CD4-positive, alpha-beta T cell (primary cell): ENCODE results near the gene ZMAT5. TPM values are rescaled to one million over a fixed set of nuclear protein-coding genes. Genes with fewer than 3 reads are reported as not detected.

ENCODE experiments used
- ATAC-seq: fragments of 200-7000 bp; cut with Tn5 transposase; one replicate; pipeline ENCODE4 v1.10.0; 2022; ENCODE audit warnings: mild to moderate bottlenecking; ENCODE audit not compliant: poor library complexity
- CTCF ChIA-PET: fragments of 350-600 bp; sonication (Branson Sonifier 250); formaldehyde crosslinking; loops from one replicate; lab custom pipeline; 2021; ENCODE audit warnings: antibody characterized with exemption, inconsistent platforms; lab: Charles Lee
- POLR2A ChIA-PET: fragments of 350-600 bp; sonication (Branson Sonifier 250); formaldehyde crosslinking; loops from one replicate; lab custom pipeline; 2021; ENCODE audit warnings: antibody characterized with exemption, inconsistent platforms; lab: Charles Lee
- DNase-seq, 14 experiments: peaks; one replicate each; pipeline ENCODE4 v3.0.0-alpha.2; 2013 to 2020; ENCODE audit warnings: mixed read lengths in 2 of 14
- H3K27ac ChIP-seq, 2 donors: one replicate each; pipeline versions ENCODE4 v1.5.1 to v1.7.0; 2013; ENCODE audit warnings: low read length in 2 of 2, low read depth in 1 of 2, mild to moderate bottlenecking in 1 of 2
- H3K27me3 ChIP-seq, 2 experiments: 1 replicate in 1 of 2; 2 replicates in 1 of 2; pipeline versions ENCODE4 v1.6.1 to v1.7.0; 2013; ENCODE audit warnings: low read length in 2 of 2, control low read depth in 1 of 2, mild to moderate bottlenecking in 1 of 2, moderate library complexity in 1 of 2; ENCODE audit not compliant: insufficient read depth in 2 of 2, control insufficient read depth in 1 of 2
- H3K36me3 ChIP-seq: one replicate; pipeline ENCODE4 v1.6.1; 2013; ENCODE audit warnings: low read length, control low read depth; ENCODE audit not compliant: insufficient read depth
- H3K4me1 ChIP-seq: one replicate; pipeline ENCODE4 v1.6.1; 2013; ENCODE audit warnings: low read length, control low read depth; ENCODE audit not compliant: insufficient read depth
- H3K4me3 ChIP-seq: one replicate; pipeline ENCODE4 v1.5.1; 2013; ENCODE audit warnings: mild to moderate bottlenecking, low read length, moderate library complexity
- H3K9me3 ChIP-seq, 2 experiments: 1 replicate in 1 of 2; 2 replicates in 1 of 2; pipeline versions ENCODE4 v1.6.1 to v1.7.0; 2013; ENCODE audit warnings: low read length in 2 of 2, mild to moderate bottlenecking in 2 of 2, control low read depth in 1 of 2, moderate library complexity in 1 of 2; ENCODE audit not compliant: control insufficient read depth in 1 of 2, insufficient read depth in 1 of 2
- H3K27ac Mint-ChIP-seq: one replicate; pipeline ENCODE4 v1.8.0; 2020; ENCODE audit warnings: mixed read lengths
- H3K27me3 Mint-ChIP-seq: one replicate; pipeline ENCODE4 v1.8.0; 2021; ENCODE audit warnings: mixed read lengths
- H3K36me3 Mint-ChIP-seq: one replicate; pipeline ENCODE4 v1.8.0; 2021; ENCODE audit warnings: low read depth, mixed read lengths
- H3K4me1 Mint-ChIP-seq: one replicate; pipeline ENCODE4 v1.8.0; 2021; ENCODE audit warnings: low read depth, mixed read lengths
- H3K4me3 Mint-ChIP-seq: one replicate; pipeline ENCODE4 v1.8.0; 2020; ENCODE audit warnings: mild to moderate bottlenecking, mixed read lengths
- H3K9me3 Mint-ChIP-seq: one replicate; pipeline ENCODE4 v1.8.0; 2020; ENCODE audit warnings: mixed read lengths
- intact Hi-C, 2 experiments: fragments of 100-400 bp; cut with DNase I in 1 of 2; cut with micrococcal nuclease in 1 of 2; formaldehyde crosslinking; loops; one replicate each; pipeline versions ENCODE4 v1.15.1 to v1.9.0; 2023 to 2025; cut with DNase I, micrococcal nuclease
- total RNA-seq, 174 experiments: library from RNA in 2 of 174; stranded (reverse) in 2 of 174; gene quantifications; one replicate each; pipeline ENCODE4 v1.2.3 and lab custom pipeline; 2021 to 2026
- TF ChIP-seq, protein P1 (sequence below): fragments of 200-600 bp; IDR thresholded peaks from one replicate; pipeline ENCODE4 v1.8.0; 2022; ENCODE audit warnings: antibody characterized with exemption, mild to moderate bottlenecking

The ZMAT5 gene
- total RNA-seq, 2 experiments from 2014 or later: 5.6 to 6.6 TPM

DNA sequence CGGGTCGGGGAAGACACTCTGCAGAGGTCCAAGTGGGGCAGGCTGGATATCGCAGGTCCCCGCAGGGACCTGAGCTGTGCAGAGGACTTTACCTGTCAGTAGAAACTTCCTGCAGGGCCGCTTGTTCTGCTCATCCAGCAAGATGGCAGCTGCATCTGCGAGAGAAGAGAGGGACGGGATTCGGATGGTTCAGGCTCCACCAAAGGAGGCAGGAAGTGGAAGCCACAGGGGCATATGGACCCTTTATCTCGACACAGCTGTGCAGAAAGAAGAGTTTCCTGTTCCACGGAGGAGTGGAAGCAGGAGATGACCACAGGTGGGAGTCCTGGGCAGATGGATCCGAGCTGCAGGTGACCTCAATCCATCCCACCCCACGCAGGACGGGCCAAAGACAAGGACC, 24.5 kb downstream of the ZMAT5 start:
- Mint-ChIP-seq H3K27ac (no peak overlapping the region), H3K36me3 (peaks cover 64% of the 10 kb centered on the region), H3K9me3 (no peaks in the 10 kb centered on the region), H3K4me3 (no peak overlapping the region), H3K4me1 (no peaks in the 10 kb centered on the region), H3K27me3 (no peaks in the 10 kb centered on the region)
- intact Hi-C loops: no loop called here
- no peaks in the 10 kb centered on the region for H3K4me1 ChIP-seq
- DNase-seq: no peak
- H3K27me3 ChIP-seq: no peaks in the 10 kb centered on the region
- TF ChIP-seq, protein P1, sequence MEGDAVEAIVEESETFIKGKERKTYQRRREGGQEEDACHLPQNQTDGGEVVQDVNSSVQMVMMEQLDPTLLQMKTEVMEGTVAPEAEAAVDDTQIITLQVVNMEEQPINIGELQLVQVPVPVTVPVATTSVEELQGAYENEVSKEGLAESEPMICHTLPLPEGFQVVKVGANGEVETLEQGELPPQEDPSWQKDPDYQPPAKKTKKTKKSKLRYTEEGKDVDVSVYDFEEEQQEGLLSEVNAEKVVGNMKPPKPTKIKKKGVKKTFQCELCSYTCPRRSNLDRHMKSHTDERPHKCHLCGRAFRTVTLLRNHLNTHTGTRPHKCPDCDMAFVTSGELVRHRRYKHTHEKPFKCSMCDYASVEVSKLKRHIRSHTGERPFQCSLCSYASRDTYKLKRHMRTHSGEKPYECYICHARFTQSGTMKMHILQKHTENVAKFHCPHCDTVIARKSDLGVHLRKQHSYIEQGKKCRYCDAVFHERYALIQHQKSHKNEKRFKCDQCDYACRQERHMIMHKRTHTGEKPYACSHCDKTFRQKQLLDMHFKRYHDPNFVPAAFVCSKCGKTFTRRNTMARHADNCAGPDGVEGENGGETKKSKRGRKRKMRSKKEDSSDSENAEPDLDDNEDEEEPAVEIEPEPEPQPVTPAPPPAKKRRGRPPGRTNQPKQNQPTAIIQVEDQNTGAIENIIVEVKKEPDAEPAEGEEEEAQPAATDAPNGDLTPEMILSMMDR: no peak
- no peak overlapping the region for H3K27ac ChIP-seq
- ChIA-PET CTCF (no interaction called here), POLR2A (interaction anchor here (0.6 kb wide), 1 partner anchor 25 kb away, joined by 3 read pairs; the partner anchor contains the start of genes UQCR10 and ZMAT5)
- H3K9me3 ChIP-seq: no peaks in the 10 kb centered on the region
- no peak overlapping the region for H3K4me3 ChIP-seq
- peaks cover 52% of the 10 kb centered on the region for H3K36me3 ChIP-seq
- no peak for ATAC-seq

DNA sequence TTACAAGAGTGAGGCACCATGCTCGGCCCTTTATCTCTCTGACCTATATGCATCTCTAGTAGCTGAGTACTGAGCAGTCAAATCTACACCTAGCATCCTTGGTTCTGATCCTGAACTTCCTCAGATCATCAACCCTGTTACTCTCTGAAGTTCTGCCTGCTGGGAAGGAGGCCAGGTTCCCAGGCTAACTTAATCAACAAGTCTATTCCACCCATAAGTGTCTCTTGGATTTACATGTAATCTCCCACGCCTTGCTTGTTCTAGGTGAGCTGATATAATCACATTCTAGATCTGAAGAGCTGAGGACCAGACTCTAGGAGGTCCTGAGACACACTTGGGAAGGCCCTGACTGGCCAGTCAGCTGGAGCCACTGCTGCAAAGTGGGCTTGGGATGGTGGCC, 24.9 kb downstream of the ZMAT5 start:
- Histone ChIP-seq H3K27ac (no peak overlapping the region), H3K4me1 (no peaks in the 10 kb centered on the region), H3K27me3 (no peaks in the 10 kb centered on the region), H3K36me3 (peaks cover 48% of the 10 kb centered on the region), H3K4me3 (no peak overlapping the region), H3K9me3 (no peaks in the 10 kb centered on the region)
- no peaks in the 10 kb centered on the region for H3K9me3 Mint-ChIP-seq
- H3K4me1 Mint-ChIP-seq: no peaks in the 10 kb centered on the region
- DNase-seq (no peak), ATAC-seq (no peak)
- POLR2A ChIA-PET: interaction anchor here (0.6 kb wide), 1 partner anchor 25 kb away, joined by 3 read pairs; the partner anchor contains the start of genes UQCR10 and ZMAT5
- H3K4me3 Mint-ChIP-seq: no peak overlapping the region
- no peaks in the 10 kb centered on the region for H3K27me3 Mint-ChIP-seq
- TF ChIP-seq, protein P1: no peak
- no peak overlapping the region for H3K27ac Mint-ChIP-seq
- intact Hi-C loops: no loop called here
- CTCF ChIA-PET: no interaction called here
- H3K36me3 Mint-ChIP-seq: peaks cover 60% of the 10 kb centered on the region

DNA sequence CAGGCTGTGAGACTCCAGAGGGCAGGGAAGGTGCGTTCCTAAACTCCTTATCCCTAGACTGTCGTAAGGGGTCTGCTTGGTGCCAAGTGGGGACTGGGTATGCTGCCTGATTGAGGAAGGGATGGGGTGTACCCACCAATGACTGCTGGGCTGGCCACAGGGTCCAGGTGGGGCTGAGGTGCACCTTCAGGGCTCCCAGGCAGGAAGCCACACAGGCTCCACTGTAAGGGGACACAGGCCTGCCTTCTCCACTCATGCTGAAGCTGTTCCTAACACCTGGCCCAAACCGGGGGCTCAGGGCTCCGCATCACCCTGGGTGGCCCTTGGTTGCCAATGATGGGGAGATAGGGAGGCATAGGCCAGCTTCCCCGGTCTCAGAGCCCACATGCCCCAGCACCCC, 26.6 kb downstream of the ZMAT5 start:
- DNase-seq (no peak), ATAC-seq (no peak)
- Mint-ChIP-seq H3K4me3 (no peak overlapping the region), H3K27ac (no peak overlapping the region), H3K9me3 (no peaks in the 10 kb centered on the region), H3K4me1 (no peaks in the 10 kb centered on the region), H3K27me3 (no peaks in the 10 kb centered on the region), H3K36me3 (peaks cover 55% of the 10 kb centered on the region)
- CTCF ChIA-PET: no interaction called here
- Histone ChIP-seq H3K36me3 (peaks cover 41% of the 10 kb centered on the region), H3K4me3 (no peak overlapping the region), H3K27me3 (no peaks in the 10 kb centered on the region), H3K4me1 (no peaks in the 10 kb centered on the region), H3K9me3 (no peaks in the 10 kb centered on the region), H3K27ac (no peak overlapping the region)
- TF ChIP-seq, protein P1: no peak
- POLR2A ChIA-PET: no interaction called here
- intact Hi-C loops: no loop called here
